Measurements from ENCODE around the gene BTBD16.

BTBD16 gene

DNA sequence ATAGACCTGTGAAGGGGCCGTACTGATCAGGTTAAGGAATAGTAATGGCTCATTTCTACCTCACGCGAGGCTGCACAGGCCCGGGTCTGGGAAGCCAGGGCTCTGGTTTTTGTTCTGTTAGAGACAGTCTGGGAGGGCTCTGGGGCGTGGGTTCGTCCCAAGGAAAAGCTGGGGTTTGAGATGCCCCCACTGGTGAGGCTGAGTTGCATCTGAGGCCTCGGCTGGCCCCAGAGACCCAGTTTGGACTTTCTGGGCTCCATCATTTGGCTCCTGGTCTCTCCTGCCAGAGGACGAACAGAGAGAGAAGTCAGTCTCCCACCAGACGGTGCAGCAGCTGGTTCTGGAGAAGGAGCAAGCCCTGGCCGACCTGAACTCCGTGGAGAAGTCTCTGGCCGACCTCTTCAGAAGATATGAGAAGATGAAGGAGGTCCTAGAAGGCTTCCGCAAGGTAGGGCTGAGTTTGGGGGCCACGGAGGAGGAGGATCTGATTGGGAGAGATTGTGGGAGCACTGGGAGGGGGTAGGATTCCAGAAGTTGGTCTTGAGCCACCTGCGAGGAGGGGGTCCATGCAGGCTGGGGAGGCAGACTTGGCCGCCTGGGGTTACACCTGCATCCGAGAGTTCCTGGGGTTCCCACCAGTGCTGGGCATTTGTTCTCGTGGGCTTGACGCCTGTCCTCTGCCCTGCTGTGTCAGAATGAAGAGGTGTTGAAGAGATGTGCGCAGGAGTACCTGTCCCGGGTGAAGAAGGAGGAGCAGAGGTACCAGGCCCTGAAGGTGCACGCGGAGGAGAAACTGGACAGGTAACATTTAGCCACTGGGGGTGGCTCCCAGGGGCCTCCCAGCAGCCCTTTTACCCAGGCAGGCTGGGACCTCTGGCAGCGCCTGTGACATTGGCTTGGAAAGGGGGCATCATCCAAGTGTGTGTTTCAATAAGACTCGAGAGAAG is 22.5 kb upstream of the BTBD16 start:
- no peak for DNase-seq

DNA sequence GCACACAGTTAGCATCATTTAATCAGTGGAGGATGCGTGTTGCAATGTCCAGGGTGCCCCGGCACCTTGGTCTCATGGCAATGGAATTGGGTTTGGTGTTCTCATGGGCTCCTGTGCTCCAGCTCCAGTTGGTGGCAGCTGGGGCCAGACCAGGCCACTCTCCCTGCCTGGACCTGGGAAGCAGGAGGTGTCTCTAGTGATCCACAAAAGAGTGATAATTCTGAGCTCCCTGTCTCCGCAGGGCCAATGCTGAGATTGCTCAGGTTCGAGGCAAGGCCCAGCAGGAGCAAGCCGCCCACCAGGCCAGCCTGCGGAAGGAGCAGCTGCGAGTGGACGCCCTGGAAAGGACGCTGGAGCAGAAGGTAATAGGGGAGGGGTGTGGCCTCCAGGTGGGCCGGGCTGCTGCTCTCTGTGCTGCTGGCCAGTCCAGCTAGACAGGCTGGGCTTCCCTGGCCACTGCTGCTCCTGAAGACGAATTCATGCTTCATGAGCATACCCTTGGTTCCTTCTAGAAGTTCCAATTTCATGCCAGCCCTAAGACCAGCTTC is 21.7 kb upstream of the BTBD16 start:
- DNase-seq, result no peak

DNA sequence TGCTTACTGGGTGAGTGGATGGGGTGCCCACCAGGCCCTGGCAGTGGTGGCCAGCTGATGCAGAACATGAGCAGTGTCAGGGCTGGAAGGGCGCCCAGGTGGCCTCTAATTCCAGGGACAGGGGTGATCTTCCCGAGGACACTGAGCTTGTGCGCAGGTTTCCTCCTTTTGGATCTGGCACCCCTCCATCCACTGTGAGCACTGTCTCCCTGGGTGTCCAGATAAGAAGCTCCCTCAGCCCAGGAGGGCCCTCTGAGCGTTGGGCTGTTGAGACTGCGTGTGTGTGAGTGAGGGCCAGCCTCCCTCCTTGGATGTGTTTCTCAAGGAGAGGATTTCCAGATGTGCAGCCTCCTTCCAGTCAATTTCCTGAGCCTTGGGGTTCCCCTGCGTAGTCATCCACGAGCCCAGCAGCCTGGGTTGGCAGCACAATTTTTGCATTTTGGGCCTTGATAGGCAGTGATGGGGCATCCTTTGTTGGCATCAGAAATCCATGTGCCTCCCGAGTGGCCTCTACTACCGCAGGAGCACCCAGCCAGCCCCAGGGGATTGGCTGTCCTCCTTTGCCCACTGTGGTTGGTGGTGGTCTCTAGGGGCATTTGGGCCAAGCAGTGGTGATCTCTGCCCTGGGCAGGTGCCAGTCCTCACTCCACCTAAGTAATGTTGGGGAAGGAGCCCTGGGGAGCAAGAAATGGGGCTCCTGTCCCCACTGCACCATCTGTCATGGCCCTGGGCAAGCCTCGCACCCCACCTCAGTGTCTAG is 20.9 kb upstream of the BTBD16 start:
- no peak for DNase-seq

GRCh38 chr10:122251459-122252255 is 19.4 kb upstream of the BTBD16 start:
- no peak for DNase-seq

- DNase-seq, result no peak
Measured at GRCh38 chr10:122252805-122253204, 18.3 kb upstream of the BTBD16 start.

GRCh38 chr10:122253605-122254004 is 17.5 kb upstream of the BTBD16 start:
- DNase-seq, result no peak

DNA sequence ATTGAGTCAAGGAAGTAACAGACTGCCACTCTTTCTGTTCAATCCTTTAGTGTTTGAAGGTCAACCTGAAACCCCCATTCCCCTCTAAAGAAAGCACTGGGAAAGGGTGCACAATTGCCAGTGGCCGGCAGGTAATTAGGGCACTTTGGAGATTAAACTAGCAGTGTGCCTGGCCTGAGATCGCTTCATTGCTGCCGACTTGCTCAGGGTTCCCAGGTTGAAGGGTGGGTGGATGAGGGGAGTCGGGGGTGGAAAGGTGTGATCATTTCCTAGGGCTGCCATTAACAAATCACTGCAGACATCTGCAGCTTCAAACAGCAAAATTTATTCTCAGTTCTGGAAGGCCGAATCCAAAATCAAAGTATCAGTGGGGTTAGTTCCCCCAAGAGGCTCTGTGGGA is 16.3 kb upstream of the BTBD16 start:
- no peak for DNase-seq

DNA sequence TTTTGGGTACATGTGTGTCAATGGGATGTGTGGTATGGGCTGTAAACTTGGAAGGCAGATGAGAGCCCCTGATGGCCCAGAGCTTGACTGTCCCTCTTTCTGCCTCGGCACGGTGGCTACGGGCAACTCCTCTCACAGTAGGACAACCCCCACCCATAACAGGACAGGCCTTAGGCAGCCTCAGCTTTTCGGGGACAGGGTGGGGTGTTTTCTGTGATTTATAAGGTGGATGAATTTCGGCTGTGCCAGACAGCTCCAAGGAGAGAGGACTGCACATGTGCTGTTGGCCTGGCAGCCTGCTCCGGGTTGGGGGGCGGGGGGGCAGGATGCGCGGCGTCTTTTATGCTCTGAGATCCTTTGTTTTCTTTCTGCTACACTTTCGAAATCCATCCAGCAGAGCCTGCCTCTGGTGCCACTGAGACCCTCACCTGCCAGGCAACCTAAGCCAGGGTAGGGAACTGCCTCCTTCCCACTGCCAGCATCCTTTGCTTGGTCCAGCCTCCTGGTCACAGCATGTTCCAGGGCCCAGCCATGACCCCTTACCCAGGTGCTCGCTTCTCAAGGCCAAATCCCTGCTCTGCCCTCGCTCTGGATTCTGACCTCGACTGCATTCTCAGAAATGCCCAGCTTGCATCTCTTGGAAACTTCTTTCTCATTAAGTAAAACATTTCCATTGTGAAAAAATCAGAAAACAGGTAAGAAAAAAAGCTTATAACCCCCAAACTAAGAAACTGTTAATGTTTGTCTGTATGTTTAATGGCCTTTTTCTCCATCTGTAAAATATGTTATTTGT is 15.4 kb upstream of the BTBD16 start:
- DNase-seq, result no peak

- no peak for DNase-seq
Measured at GRCh38 chr10:122257041-122257440, 14.1 kb upstream of the BTBD16 start.

- no peak for DNase-seq
Measured at GRCh38 chr10:122258136-122259074, 12.7 kb upstream of the BTBD16 start.

DNA sequence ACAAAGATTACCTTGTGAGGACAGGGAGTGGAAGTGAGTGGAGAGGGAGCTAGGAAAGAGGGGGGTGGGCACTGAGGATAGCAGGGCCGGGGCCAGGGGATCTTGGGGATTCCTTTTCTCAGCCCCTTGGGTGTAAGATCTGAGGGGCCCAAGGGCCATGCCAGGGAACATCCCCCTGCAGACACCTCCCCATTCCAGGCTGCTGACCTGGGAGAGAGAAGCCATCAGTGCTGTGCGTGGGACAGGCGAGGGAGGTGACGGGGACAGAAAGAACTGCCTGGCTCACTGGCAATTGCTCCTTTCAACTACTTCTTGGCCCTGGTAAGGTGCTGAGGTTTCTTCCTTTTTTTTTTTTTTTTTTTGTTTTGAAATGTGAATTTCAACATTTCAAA is 12.0 kb upstream of the BTBD16 start:
- DNase-seq, result no peak

GRCh38 chr10:122261584-122261983 is 9.5 kb upstream of the BTBD16 start:
- DNase-seq, result no peak

GRCh38 chr10:122263971-122264370 is 7.1 kb upstream of the BTBD16 start:
- no peak for DNase-seq

DNA sequence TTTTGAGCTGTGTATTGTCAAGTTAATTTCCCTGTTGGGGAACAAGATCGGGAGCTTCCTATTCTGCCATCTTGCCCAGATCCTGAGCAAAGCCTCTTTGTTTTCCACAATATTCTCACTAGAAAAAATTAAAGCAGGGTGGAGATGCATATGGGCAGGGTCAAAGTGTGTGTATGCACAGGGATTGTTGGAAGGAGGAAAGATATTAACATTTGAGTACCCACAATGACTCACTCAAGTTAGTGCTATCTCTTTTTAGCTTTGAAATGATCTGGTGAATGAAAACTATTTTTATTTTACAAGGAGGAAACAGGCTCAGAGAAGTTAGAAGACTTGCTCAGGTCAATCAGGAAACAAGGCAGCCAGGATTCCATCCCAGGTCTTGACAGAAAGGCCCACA is 6.7 kb upstream of the BTBD16 start:
- DNase-seq, result no peak

- DNase-seq, result no peak
Measured at GRCh38 chr10:122264931-122265330, 6.2 kb upstream of the BTBD16 start.

DNA sequence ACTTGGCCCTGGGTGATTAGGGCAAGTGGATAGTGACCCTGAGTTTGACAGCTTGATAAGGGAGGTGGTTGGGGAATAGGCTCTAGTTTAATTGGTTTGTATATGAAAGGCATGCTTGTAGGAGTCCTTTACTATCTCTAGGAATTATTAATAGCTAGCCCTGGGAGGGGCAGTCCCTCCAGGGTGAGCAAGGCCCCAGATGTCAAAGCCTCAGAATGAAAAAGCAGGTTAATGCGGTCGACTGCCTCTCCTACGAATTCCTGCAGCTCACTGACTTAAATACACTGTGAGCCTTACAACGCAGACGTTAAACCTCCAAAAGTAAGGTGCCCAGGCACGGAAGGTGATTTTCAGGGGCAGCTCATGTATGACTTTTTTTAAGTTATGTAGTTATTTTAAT is 5.2 kb upstream of the BTBD16 start:
- no peak for DNase-seq

- DNase-seq, result peak; percentile 56
Measured at GRCh38 chr10:122267849-122268737, 3.0 kb upstream of the BTBD16 start.

- no peak for DNase-seq
Measured at GRCh38 chr10:122269059-122269687, 1.9 kb upstream of the BTBD16 start.

- no peak for DNase-seq
Measured at GRCh38 chr10:122273966-122274545, 3.0 kb downstream of the BTBD16 start.
